H1 (cell line): ENCODE data around the gene WASL. TPM values are rescaled to one million over a fixed set of nuclear protein-coding genes. Genes with fewer than 3 reads are reported as not detected.

Experiments
- BCL11A ChIP-seq, 2 experiments: IDR thresholded peaks; one replicate each; pipeline ENCODE4 v1.6.1; 2011; ENCODE audit warnings: low read depth in 2 of 2, low read length in 2 of 2, mild to moderate bottlenecking in 2 of 2
- CREB1 ChIP-seq: IDR thresholded peaks from 2 replicates; pipeline ENCODE4 v1.6.1; 2012; ENCODE audit warnings: inconsistent platforms
- EP300 ChIP-seq, 2 experiments: IDR thresholded peaks; 1 replicate in 1 of 2; 2 replicates in 1 of 2; pipeline ENCODE4 v1.6.1; 2011 to 2012; ENCODE audit warnings: low read depth in 2 of 2, low read length in 2 of 2, mild to moderate bottlenecking in 2 of 2, borderline replicate concordance in 1 of 2, inconsistent platforms in 1 of 2, moderate library complexity in 1 of 2
- FOSL1 ChIP-seq: IDR thresholded peaks from 2 replicates; pipeline ENCODE4 v1.6.1; 2011; ENCODE audit warnings: mild to moderate bottlenecking, low read depth, low read length, moderate library complexity; ENCODE audit not compliant: insufficient read depth
- GABPA ChIP-seq: IDR thresholded peaks from 2 replicates; pipeline ENCODE4 v1.6.1; 2011; ENCODE audit warnings: mild to moderate bottlenecking, low read length, moderate library complexity, borderline replicate concordance; ENCODE audit not compliant: insufficient read depth
- MAFK ChIP-seq: IDR thresholded peaks from 2 replicates; pipeline ENCODE4 v1.6.1; 2012; ENCODE audit warnings: low read depth, mild to moderate bottlenecking, improper control_type of control experiment, low read length
- POLR2A ChIP-seq, 2 experiments: IDR thresholded peaks; 1 replicate in 1 of 2; 2 replicates in 1 of 2; pipeline ENCODE4 v1.6.1; 2011; ENCODE audit warnings: low read depth in 2 of 2, low read length in 2 of 2, mild to moderate bottlenecking in 2 of 2; ENCODE audit errors: control extremely low read depth in 1 of 2
- SIX5 ChIP-seq: IDR thresholded peaks from 2 replicates; pipeline ENCODE4 v1.6.1; 2011; ENCODE audit warnings: mild to moderate bottlenecking, low read depth, low read length
- SP1 ChIP-seq: IDR thresholded peaks from 2 replicates; pipeline ENCODE4 v1.6.1; 2011; ENCODE audit warnings: low read depth, low read length
- polyA plus RNA-seq, 7 experiments: library from polyadenylated mRNA; depleted of rRNA in 3 of 7; stranded (reverse) in 5 of 7; unstranded in 2 of 7; fragments of >200 nt in 5 of 7; fragments of 200-250 nt in 2 of 7; gene quantifications; 1 replicate in 5 of 7; 2 replicates in 1 of 7; 4 replicates in 1 of 7; pipeline versions ENCODE4 v1.2.1 to v1.2.3, GENCODE V29; 2011 to 2013; ENCODE audit warnings: missing spikeins in 2 of 7, mixed read lengths in 2 of 7
- total RNA-seq: library from RNA; stranded (reverse); fragmentation: NEBNext Ultra II Directional; extraction: Animal tissue kit (Norgen Biotek cat#: 25700); gene quantifications from 2 replicates; pipeline ENCODE4 v1.2.1, GENCODE V29; 2021
- TF ChIP-seq, protein P1 (sequence below): fragments of 300-600 bp; sonication (generic); IDR thresholded peaks from 2 replicates; pipeline ENCODE4 v1.7.1; 2012; ENCODE audit warnings: low read length, moderate library complexity, mild to moderate bottlenecking, inconsistent platforms; ENCODE audit not compliant: insufficient replicate concordance

The WASL gene
- total and polyA plus RNA-seq, 2 of the 8 experiments (the other 6 are each of a cell fraction or from before 2014, with no cell fraction given): 7.7 to 38.9 TPM

DNA sequence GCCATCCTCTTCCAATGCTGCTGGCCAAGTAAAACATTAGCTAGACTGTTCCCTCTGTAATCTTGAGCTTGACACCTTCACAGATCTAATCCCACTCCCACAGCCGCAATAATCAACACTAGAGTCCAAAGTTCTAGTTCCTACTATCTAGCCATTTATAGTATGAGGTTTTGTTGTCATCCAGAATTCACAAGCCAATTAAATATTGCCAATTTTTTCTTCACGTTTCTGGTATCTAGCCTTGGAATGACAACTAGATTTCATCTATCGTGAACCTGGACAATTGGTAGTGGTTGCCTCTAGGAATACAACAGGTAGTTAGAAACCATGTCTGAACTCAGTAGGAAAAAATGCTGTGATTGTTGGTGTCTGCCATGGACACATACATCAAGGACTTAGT is 10.4 kb downstream of the WASL start (continued):
- TF ChIP-seq, protein P1, sequence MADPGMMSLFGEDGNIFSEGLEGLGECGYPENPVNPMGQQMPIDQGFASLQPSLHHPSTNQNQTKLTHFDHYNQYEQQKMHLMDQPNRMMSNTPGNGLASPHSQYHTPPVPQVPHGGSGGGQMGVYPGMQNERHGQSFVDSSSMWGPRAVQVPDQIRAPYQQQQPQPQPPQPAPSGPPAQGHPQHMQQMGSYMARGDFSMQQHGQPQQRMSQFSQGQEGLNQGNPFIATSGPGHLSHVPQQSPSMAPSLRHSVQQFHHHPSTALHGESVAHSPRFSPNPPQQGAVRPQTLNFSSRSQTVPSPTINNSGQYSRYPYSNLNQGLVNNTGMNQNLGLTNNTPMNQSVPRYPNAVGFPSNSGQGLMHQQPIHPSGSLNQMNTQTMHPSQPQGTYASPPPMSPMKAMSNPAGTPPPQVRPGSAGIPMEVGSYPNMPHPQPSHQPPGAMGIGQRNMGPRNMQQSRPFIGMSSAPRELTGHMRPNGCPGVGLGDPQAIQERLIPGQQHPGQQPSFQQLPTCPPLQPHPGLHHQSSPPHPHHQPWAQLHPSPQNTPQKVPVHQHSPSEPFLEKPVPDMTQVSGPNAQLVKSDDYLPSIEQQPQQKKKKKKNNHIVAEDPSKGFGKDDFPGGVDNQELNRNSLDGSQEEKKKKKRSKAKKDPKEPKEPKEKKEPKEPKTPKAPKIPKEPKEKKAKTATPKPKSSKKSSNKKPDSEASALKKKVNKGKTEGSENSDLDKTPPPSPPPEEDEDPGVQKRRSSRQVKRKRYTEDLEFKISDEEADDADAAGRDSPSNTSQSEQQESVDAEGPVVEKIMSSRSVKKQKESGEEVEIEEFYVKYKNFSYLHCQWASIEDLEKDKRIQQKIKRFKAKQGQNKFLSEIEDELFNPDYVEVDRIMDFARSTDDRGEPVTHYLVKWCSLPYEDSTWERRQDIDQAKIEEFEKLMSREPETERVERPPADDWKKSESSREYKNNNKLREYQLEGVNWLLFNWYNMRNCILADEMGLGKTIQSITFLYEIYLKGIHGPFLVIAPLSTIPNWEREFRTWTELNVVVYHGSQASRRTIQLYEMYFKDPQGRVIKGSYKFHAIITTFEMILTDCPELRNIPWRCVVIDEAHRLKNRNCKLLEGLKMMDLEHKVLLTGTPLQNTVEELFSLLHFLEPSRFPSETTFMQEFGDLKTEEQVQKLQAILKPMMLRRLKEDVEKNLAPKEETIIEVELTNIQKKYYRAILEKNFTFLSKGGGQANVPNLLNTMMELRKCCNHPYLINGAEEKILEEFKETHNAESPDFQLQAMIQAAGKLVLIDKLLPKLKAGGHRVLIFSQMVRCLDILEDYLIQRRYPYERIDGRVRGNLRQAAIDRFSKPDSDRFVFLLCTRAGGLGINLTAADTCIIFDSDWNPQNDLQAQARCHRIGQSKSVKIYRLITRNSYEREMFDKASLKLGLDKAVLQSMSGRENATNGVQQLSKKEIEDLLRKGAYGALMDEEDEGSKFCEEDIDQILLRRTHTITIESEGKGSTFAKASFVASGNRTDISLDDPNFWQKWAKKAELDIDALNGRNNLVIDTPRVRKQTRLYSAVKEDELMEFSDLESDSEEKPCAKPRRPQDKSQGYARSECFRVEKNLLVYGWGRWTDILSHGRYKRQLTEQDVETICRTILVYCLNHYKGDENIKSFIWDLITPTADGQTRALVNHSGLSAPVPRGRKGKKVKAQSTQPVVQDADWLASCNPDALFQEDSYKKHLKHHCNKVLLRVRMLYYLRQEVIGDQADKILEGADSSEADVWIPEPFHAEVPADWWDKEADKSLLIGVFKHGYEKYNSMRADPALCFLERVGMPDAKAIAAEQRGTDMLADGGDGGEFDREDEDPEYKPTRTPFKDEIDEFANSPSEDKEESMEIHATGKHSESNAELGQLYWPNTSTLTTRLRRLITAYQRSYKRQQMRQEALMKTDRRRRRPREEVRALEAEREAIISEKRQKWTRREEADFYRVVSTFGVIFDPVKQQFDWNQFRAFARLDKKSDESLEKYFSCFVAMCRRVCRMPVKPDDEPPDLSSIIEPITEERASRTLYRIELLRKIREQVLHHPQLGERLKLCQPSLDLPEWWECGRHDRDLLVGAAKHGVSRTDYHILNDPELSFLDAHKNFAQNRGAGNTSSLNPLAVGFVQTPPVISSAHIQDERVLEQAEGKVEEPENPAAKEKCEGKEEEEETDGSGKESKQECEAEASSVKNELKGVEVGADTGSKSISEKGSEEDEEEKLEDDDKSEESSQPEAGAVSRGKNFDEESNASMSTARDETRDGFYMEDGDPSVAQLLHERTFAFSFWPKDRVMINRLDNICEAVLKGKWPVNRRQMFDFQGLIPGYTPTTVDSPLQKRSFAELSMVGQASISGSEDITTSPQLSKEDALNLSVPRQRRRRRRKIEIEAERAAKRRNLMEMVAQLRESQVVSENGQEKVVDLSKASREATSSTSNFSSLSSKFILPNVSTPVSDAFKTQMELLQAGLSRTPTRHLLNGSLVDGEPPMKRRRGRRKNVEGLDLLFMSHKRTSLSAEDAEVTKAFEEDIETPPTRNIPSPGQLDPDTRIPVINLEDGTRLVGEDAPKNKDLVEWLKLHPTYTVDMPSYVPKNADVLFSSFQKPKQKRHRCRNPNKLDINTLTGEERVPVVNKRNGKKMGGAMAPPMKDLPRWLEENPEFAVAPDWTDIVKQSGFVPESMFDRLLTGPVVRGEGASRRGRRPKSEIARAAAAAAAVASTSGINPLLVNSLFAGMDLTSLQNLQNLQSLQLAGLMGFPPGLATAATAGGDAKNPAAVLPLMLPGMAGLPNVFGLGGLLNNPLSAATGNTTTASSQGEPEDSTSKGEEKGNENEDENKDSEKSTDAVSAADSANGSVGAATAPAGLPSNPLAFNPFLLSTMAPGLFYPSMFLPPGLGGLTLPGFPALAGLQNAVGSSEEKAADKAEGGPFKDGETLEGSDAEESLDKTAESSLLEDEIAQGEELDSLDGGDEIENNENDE: no peak
- TF ChIP-seq CREB1 (no peak), SIX5 (no peak), POLR2A (IDR thresholded peaks at IDR 0.05; ENCODE audit: control extremely low read depth in 1 of 2, low read depth in 2 of 2, low read length in 2 of 2) (no peak), FOSL1 (no peak), BCL11A (IDR thresholded peaks at IDR 0.05; ENCODE audit: low read depth in 2 of 2, low read length in 2 of 2) (no peak), SP1 (no peak), EP300 (IDR thresholded peaks at IDR 0.05; ENCODE audit: borderline replicate concordance in 1 of 2, low read depth in 2 of 2, low read length in 2 of 2) (no peak), MAFK (no peak), GABPA (no peak)
